GM08714 (cell line): Measurements from ENCODE around the gene FRMD5.

Experiments
- H3K4me3 ChIP-seq: fragments of 200-500 bp; sonication (Bioruptor generic); 2 replicates; pipeline ENCODE4 v1.5.1; 2014; ENCODE audit warnings: mild to moderate bottlenecking, low read length, inconsistent platforms
- ZNF274 ChIP-seq: IDR thresholded peaks from 2 replicates; pipeline ENCODE4 v1.6.1; 2012; ENCODE audit warnings: mild to moderate bottlenecking, low read depth, low read length

FRMD5 gene

DNA sequence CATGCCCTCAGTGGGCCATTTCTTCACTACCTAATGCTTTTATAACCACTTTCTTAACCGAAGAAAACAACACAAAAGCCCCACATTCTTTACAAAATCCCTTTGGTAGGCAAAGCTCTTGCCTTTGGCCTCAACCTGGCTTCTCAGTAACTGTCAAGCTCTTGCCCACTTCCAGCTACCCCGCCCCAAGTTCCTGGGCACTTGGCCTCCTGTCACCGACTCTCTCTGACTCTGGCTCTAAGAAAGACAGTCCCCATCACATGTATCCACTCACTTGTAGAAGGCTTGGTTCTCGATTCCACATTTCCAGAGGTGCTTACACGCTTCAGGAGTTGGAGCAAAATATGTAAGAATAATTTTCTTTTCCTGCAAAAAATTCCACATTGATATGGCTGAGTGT is 307.2 kb downstream of the FRMD5 start:
- H3K4me3 ChIP-seq: no peak overlapping the region
- TF ChIP-seq ZNF274: no peak

DNA sequence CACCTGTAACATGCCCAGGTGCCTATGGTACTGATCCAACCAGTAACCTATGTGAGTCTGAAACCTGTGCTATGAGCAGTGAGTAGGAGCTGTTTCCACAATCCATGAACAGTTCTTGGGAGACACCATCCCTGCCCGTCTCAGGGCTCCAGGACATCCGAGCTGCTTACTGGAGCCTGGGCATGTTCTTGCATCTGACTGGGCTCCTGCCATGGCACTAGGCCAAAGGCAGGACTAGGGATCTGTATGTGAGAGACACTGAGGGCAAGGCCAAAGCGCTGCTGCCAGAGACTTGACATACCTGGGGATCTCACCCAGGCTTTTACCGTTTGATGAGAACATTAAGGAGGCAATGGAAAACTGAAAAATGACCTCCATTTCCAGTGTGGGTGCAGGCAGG is 308.5 kb downstream of the FRMD5 start:
- H3K4me3 ChIP-seq: no peak overlapping the region
- no peak for TF ChIP-seq ZNF274

DNA sequence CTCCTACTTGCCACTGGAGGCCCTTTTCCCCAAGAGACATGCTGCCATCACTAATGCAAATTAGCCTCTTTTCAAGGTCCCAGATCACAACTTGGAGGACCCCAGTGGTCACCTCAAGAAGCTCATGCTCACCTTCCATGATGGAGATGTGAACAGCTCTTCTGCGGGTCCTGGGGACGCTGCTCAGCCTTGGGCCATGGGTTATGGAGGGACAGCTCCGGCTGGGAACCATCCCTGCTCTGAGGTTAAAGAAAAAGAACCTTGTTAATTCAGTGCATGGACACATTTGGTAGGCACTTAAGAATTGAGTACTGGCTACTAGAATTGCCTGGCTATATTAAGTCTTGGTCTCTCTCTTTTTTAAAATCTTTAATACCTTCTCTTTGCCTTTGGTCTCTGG is 311.5 kb downstream of the FRMD5 start:
- no peak overlapping the region for H3K4me3 ChIP-seq
- TF ChIP-seq ZNF274: no peak

DNA sequence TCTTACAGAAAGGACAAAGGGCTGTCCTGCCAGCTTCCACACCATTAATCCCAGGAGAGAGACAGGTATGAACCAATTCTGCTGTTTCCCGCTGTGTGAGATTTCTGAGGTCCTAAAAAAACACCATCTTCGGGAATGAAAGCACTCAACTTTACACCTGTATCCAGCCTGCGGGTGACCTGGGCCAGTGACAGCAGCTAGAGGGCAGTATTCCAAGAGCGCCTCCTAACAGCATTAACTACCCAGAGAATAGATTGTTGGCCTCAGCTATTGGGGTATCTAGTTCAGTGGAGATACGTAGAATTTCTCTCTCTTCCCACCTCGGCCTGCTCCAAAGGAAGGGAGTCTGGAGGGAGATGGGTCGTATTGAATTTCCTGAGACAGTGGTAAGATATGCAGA is 313.1 kb downstream of the FRMD5 start:
- no peak for TF ChIP-seq ZNF274
- H3K4me3 ChIP-seq: no peak overlapping the region

DNA sequence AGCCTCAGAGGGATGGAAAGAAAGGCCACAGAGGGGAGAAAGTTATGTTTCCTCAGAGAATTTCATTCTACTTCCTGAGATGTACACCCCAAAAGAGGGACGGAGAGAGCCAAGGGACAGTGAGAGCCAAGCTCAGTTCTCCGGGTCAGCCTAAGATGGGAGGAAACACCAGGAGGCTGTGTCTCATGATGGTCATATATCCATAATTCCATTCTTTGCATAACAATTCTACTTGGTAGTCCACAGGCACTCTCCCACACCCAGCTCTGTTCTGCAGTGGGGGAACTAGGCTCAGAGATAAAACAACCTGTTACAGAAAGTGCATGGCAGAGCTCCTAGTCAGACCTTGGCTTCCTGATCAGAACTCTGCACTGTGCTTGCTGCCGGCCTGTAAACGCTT is 313.8 kb downstream of the FRMD5 start:
- H3K4me3 ChIP-seq: no peak overlapping the region
- TF ChIP-seq ZNF274: no peak

DNA sequence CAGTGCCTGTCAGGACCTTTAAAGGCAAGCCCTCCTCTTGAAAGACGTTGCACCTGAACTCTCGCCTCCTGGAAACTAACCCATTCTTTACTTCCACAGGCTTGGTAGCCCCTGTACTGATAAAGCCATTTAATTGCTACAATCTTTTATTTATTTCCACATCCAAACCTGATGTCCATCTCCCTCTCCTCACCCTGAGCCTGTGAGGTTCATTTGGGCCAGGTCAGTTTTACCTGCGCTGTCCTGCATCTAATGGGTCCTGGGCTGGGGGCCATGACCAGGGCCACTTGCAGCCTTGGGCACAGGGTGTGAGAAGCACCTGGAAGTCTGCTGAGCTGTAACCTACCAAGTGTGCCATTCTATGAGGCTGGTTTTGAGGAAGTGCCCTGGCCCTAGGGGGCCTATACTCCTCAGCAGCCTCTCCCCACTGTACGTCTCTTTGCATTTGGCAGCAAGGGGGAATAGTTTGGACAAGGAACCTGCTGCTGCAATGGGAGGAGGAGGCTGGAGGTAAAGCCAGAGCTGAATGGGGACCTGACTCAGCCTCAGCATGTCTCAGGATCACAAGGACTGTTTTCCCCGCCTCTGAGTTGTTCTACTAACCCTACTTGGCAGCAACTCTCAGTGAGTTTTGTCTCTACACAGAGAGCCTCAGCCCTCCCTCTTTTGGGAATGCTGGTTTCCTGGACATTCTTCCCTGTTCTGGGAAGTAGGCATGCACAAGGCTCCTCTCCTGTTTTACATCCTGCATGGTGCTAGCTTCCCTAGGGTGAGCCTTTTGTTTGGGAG is 314.5 kb downstream of the FRMD5 start:
- no peak for TF ChIP-seq ZNF274
- no peak overlapping the region for H3K4me3 ChIP-seq

DNA sequence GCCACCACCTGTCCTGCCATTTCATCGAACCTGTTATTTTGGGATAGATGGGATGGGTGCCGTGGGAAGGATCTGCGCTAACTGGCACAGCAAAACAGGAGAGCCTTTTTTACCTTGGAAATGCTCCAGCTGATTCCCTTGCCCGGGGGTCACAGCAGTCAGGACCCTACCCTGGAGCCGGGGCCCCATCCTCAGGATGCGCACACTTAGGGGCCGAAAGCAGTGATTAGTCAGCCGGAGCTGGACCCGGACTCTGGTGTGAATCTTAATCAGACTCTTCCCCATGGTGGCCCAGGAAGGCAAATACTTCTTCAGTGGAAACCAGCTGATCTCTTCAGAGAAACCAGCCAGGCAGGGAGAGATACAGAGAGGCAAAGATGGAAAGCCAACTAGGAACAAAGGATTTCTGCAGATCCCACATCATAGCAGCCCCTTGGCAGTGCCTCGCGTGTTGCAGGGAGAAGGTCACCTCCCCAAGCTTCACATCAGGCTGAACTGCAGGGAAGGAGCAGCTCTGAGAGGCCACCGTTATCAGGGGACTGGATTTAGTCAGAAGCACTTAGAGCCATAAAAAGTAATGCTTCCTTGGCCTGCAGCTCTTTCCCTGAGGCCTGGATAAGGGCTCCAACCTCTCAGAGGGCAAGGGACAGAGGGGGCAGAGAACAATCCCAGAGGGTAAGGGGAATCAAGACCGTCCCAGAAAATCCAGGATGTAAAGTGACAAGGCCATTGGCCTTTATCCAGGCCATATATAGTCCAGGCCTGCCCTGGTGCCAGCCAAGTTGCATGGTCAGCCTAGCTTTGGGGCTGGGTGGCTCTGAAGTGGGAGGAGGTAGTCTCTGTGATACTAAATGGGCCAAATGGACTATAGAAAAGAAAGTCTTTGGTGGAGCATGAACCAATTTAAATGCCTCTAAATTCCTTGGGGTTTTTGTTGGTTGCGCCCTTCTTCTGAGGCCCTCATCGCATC is 315.4 kb downstream of the FRMD5 start:
- TF ChIP-seq ZNF274: no peak

DNA sequence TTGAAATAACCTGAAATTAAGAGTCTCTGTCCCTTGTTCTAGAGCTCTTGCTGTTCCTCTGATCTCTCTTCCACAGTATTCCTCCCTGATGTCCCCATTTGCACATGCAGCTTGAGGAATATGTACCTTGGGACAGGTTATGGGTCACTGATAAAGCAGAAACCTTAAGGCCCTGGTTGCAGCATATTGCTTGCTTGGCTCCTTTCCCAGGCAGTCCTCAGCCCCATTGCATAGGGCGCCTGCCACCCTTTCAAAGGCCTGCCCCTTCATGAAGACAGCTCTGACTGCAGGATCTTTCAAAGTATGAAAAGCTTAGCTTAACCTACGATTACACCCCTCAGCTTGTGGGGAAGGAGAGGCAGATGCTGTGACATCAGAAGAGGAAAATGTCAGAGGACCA is 316.6 kb downstream of the FRMD5 start:
- no peak for TF ChIP-seq ZNF274
- no peak overlapping the region for H3K4me3 ChIP-seq

More for the DNA sequence above, 315.4 kb downstream of the FRMD5 start:
- H3K4me3 ChIP-seq: no peak overlapping the region

DNA sequence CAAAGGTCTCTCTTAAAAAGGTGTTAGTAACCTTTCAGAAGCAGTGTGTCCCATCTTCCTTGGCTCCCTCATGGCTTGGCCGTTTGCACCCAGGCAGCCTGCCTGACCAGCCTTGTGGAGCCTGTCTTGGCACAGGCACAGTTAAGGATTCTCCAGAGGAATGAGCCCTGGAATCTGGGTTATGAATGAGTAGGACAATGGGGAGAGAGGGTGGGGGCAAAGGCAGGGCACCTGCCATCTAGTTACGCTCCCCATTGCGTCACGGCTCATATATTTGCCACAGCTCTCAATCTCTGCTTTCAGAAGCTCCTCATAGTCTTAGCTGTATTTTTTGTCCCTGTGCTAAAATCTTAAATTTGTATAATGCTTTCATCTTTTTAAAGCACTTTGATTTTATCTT is 317.7 kb downstream of the FRMD5 start:
- no peak overlapping the region for H3K4me3 ChIP-seq
- TF ChIP-seq ZNF274: no peak

DNA sequence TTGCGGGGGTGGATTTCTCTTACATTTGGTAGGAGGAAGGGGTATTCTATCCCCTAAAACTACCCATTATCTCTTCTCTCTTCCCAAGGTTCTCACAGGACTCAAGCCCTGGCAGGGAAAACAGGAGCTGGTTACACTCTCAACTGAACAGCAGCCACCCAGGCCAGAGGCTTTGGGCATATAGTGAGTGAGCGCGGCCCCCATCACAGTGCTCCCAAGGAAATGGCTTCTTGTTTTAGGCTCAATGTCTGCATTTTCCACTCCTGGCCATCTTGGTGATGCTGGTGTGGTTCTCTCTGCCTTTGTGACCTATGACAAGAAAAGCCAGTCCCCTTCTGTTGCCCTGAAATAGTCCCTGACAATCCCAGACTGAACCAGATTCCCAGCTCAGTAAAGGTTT is 318.2 kb downstream of the FRMD5 start:
- no peak overlapping the region for H3K4me3 ChIP-seq
- no peak for TF ChIP-seq ZNF274

DNA sequence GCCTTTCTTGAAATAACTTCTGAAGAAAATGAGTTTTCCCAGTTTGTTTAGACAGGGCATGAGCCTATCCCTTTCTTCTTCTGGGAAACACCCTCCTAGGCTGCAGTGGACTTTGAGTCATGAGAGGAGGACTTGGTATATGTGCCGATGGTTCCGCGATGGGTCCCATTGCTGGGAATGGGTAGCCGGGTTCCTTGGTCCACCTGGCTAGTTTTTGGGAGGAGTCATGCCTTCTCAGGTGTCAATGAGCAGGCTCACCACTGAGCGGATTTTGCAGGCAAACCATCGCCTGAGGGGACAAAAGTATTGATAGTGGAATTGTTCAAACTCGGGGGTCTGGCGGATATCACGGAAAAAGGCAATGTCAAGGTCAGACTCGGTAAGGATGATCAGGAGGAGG is 321.4 kb downstream of the FRMD5 start:
- no peak for TF ChIP-seq ZNF274
- H3K4me3 ChIP-seq: no peak overlapping the region

DNA sequence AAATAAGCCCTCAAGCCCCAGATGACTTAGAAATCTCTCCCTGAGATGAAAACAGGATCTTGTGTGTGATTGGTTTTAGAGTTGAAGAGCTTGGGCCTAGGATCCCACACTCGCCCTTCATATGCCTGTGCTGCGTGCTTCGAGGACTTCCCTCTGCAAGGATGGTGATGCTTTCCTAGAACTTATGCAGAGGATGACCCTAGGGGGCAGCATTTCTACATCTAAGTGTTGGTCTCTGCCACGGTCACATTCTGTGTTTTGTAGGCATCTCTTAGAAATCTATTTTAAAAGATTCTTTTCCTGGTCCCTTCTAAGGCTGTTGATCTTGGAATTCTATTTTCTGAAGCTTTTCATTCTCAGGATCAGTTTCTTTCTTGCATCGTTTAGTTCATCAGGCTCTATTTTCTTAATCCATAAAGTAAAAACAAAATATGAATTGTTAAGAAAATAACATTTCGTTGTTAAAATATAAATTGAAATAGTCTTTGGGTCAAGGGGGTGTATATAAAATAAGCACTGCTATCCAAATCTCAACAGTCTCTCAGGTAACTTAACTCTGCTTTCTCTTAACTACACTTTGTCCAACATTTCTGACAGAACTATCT is 322.6 kb downstream of the FRMD5 start:
- TF ChIP-seq ZNF274: no peak
- no peak overlapping the region for H3K4me3 ChIP-seq

DNA sequence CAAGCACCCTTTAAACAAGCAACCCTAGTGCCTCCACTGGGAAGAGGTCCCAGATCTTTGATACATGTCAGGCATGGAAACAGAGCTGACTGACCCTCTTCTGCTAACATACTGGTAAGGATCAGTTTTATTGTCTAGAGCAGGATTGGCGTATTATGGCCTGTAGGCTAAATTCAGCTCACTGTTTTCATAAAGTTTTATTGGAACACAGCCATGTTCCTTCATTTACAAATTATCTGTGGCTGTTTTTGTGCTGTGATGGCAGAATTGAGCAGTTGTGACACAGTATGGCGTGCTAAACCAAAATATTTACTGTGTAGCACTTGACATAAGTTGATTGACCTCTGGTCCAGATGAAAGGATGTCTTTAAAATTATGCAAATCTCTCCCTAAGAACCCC is 323.2 kb downstream of the FRMD5 start:
- H3K4me3 ChIP-seq: no peak overlapping the region
- no peak for TF ChIP-seq ZNF274

DNA sequence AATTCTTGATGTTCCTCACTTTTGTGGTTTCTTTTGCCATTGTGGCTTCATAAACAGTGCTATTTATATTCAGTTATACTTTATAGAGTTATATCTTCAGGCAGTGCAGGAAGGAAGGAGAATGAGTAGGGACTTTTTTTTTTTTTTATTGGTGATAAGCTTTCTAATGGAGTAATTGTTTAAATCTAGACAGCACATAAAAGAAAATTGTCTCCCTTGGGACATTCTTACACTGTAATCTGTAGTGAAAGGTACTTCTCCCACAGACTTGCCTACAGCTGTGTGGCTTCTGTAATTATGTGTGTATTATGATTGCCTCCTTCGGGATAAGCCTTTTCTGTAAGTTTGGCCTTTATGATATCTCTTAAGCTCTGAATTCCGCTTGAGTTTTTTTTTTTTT is 326.7 kb downstream of the FRMD5 start:
- no peak overlapping the region for H3K4me3 ChIP-seq
- TF ChIP-seq ZNF274: no peak
